ENCODE measurements around the gene PLEKHG3.

DNA sequence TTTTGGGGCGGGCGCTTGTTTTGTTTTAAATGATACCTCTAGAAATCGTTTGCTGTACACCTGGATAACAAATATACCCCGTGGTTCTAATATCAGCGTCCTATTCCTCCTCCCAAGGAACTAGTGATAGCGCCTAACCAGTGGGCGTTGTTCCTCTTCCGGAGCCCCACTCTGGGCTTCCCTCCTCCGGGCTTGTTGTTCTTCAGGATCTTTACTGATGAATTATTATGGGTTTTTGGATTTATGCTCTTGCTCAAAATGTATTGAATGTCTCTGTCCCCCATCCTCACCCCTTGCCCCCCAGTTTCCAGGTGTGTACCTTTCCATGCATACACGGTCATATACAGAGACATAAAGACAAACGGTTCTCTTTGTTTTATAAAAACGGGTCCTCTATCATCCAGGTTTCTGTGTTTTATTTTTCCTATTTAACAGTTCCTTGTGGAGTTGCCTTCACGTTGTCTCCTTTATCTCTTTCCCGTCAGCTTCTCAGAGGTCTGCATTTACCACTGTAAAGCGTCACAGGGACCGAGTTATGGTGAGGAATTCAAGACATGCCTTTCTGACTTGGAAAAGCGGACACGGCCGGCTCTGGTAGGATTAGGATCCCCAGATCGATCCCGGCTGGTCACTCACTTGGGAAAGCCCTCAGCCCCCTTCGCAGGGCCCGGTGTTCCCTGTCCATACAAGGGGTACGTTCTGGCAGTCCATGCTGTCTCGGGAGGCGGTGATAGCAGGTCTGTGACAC is 655 bp upstream of the PLEKHG3 start:
- TF ChIP-seq, protein P1, sequence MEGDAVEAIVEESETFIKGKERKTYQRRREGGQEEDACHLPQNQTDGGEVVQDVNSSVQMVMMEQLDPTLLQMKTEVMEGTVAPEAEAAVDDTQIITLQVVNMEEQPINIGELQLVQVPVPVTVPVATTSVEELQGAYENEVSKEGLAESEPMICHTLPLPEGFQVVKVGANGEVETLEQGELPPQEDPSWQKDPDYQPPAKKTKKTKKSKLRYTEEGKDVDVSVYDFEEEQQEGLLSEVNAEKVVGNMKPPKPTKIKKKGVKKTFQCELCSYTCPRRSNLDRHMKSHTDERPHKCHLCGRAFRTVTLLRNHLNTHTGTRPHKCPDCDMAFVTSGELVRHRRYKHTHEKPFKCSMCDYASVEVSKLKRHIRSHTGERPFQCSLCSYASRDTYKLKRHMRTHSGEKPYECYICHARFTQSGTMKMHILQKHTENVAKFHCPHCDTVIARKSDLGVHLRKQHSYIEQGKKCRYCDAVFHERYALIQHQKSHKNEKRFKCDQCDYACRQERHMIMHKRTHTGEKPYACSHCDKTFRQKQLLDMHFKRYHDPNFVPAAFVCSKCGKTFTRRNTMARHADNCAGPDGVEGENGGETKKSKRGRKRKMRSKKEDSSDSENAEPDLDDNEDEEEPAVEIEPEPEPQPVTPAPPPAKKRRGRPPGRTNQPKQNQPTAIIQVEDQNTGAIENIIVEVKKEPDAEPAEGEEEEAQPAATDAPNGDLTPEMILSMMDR (conservative IDR thresholded peaks at IDR 0.05) = no peak
- TF ChIP-seq EZH2 (IDR thresholded peaks at IDR 0.05; ENCODE audit: low read depth) = no peak
